Left forelimb (tissue), 1 donor: Measurements from ENCODE around the gene SURF2.

Source experiments
- DNase-seq: peaks from one replicate; pipeline ENCODE4 v3.0.0-alpha.2; 2018; ENCODE audit warnings: low spot score

Gene SURF2

DNA sequence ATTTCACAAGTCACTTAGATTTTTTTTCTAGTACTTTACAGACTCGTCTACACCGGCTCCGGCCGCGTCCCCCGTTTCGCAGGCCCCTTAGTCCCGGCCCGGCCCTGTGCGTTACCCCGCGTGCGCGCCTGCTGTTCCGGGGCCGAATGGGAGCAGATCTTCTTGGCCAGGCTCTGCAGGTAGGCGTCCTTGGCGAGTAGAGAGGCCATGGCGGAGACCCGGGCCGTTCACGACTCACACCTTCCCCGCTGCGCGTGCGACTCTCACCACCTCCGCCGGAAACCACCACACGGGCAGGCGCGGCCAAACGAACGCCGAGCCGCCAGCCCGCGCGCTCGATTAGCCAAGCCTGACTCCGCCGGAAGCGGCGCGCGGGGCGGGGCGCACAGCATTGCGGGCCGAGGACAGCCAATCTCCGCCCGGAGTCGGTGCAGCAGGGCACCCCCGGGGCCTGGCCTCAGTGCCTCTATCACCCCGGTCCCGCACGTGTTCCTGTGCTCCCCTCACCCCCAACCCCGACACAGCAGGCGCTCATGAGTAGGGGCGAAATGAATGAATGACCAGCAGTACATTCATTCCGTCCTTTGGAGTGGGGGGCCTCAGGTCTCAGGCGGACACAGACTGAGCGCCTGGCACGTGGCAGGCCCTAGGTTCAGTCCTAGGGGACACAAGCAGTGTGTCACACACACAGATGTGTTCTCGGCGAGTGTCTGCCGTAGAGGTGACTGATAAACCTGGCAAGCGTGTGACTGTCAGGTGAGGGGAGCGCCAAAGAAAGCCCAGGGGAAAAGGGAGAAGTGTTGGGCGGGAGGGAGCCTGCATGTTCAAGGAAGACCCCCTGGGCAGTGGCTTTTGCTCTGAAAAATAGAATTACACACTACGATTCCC is 20.2 kb upstream of the SURF2 start, which contains the start of gene SURF6:
SURF6 (minus strand) TSS at position 265 of the 888 bp plus-strand sequence; CDS start at position 209, 56 bp downstream.
- peak; percentile 93 for DNase-seq

DNA sequence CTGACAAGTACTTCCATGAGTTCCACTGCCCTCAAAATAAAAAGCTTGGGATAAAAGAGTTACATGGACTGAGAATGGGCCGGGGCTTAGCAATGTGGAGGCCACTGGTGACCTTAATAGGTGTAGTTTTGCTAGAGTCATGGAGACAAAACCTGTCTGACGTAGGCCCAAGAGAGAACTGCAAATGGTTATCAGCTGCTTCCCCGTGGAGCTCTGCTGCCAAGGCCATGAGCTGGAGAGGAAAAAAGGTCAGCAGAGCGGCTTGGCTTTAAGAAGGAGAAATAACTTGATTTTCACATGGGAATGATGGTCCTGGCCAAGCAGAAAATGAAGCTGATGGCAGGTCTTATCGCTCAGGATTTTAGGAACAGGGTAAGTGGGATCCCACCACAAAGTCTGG is 16.7 kb upstream of the SURF2 start:
- DNase-seq, result no peak

DNA sequence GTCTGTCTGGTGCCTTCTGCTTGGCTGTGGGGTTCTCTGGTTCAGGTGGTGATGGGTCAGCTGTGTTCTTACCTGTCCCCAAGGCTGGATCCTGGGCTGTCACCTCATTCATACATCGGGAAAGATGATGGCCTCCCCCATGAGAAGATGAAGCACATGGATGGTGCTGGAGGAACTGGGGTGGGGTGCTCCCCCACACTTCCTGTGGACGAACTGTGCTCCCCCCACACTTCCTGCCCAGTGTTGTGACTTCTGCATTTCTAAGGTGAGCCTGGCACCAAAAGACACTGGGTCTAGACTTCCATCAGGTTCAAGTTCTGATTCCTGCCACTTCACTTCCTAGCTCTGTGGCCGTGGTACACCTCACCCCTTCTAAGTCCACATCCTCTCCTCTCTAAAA is 16.1 kb upstream of the SURF2 start:
- no peak for DNase-seq

DNA sequence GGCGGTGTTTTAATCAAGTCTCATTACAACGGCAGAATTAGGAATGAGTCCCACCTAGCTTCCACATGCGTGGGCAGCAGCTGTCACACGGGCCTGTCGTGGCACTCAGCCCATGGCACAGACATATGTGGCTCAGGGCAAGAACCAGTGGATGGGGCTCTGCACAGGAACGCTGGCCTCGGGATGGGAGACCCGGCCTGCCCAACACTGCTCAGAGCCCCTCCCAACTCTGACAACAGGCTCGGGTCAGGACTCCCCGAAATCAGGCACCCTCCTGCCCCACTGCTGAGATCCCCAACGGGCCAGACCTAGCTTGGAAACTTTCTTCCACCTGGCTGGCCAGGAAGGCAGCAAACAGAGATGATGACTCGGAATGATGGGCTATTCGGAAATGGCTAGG is 15.4 kb upstream of the SURF2 start:
- no peak for DNase-seq

GRCh38 chr9:133341369-133342068 is 14.8 kb upstream of the SURF2 start:
- DNase-seq, result no peak

DNA sequence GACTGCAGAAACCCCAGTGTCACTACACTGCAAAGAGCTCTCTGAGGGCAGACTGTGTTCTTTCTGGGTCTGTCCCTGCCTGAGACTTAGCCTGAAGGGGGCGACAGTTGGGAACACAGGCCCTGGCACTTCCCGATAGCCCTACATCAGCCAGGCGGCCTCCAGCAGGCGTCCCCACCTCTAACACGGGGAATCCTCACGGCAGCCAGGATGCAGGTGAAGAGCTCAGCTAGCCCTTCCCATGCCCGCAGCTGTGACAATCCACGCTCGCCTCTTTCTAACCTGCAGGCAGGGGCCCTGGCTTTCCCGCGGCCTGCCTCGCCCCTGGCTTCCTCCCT is 14.3 kb upstream of the SURF2 start:
- no peak for DNase-seq

GRCh38 chr9:133342570-133342969 is 13.8 kb upstream of the SURF2 start:
- DNase-seq, result no peak

DNA sequence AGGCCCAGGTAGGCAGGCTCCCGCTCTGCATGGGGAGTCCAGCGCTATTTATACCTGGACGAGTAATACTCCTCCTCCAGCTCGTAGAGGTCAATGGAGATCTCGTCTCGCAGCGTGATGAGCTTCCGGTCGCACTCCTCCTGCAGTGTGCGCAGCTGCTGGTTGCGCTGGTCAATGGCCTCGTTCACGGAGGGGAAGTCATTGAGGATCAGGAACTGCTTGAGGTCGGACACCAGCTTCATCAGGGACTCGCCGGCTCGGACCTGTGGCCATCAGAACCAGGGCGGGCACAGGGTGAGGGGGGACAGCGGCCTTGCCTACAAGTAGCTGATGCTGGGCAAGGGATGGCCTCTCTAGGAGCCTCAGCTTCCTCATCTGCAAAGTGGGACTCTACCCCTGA is 12.3 kb upstream of the SURF2 start:
- no peak for DNase-seq

DNA sequence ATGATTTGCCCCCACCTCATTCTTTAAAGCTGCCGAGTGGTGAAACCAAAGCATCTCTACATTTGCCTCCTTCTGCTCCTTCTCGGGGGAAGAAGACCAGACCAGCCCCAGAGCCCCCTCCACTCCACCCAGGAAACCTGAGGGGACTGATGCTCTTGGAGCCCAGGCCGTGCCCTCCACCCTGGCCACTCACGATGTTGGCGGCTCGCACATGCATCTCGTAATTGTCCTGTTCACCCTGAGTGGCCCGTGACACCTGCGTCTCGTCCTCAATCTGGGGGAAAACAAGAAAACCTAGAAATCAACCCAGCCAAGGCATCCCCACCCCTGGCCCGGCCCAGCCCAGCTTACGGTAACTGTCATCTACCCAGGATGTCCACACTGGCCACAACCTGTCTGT is 11.4 kb upstream of the SURF2 start:
- DNase-seq, result no peak

DNA sequence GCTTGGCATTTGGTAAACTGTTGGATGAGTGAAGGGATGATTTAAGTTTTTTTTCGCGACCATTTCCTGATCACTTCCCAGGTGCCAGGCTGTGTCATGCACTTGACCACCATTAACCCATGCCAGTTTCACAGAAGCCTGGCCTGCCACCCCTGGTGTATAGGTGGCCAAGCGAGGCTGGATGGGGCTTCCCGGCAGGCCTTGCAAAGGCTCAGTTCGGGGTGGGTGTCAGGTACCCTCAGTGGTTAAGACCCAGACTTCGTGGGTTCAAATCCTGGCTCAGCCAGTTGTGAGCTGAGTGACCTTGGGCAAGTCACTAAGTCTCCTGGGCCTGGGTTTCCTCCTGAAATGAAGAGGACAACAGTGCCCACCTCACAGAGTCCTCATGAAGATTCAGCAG is 10.8 kb upstream of the SURF2 start:
- no peak for DNase-seq

GRCh38 chr9:133346021-133346785 is 10.1 kb upstream of the SURF2 start:
- DNase-seq, result no peak

- DNase-seq, result no peak
Measured at GRCh38 chr9:133347515-133347984, 8.8 kb upstream of the SURF2 start.

DNA sequence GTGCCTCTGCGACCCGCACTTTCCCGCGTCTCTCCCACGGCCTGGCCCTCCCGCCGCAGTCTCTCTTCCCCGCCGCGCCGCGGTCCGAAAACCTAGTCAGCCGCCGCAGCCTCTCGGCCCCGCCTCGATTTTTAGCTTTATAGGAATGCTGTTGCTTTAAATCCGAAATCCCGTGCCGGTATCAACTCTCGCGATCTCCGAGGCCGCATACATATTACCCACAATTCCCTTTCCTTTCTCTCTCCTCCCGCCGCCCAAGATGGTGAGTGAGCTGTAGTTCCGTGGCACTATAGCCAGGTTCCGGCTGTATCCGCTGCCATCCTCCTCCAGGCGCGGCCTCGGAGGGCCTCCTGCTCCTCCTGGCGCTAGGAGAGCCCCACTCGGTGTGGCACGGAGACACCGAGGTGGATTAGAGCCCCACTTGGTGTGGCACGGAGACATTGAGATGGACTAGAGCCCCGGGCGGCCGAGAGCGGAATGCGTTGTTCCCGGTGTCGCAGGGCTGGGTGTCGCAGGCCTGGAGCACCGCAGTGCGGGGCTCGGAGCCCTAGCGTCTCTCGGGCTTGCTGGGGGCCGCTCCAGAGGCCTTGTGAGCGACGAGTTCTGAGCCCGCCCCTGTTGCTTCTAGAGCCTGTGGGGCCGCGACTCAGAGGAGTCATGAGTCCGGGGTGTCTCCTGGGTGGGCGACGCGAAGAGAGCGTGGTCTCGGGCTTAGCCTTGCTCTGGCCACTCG is 8.2 kb upstream of the SURF2 start, which contains the start of the genes MED22 and RPL7A:
MED22 (minus strand) TSS at position 147 of the 733 bp plus-strand sequence. CDS start 1,469 bp downstream, outside the sequence.
RPL7A (plus strand) TSS at position 234 of the 733 bp plus-strand sequence; CDS start at position 260, 26 bp downstream.
- DNase-seq, result peak; percentile 94

DNA sequence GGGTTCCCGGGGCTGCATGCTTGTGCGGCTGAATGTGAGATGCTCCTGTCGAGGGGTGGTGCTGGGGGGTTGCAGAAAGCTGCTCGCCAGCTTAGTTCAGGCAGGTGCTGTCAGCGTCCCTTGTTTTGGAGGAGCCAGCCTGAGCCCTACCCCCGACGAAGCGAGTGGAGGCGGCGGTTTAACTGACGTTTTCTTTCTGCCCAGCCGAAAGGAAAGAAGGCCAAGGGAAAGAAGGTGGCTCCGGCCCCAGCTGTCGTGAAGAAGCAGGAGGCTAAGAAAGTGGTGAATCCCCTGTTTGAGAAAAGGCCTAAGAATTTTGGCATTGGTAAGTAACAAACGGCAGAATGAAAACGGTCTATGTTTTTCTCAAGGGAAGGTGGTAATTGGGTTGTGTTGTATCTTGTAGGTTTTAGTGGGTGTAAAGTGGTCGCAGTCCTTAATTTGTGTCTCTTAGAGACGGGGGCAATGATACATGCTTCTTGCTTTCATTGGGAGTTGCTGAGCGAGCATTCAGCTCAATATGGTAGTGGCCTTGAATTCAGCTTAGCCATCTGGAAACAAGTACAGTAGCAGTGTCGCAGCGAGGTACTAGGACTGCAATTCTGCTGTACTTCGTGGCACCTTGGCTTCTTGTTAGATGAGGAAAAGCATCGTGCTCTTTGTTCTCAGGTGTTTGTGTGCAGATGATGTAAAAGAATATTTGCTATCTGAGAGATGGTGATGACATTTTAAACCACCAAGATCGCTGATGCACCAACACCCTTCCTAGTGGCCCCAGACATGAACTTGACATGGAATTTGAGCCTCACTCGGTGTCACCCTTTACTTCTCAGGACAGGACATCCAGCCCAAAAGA is 7.4 kb upstream of the SURF2 start:
- DNase-seq, result no peak

- DNase-seq, result no peak
Measured at GRCh38 chr9:133349965-133350616, 6.3 kb upstream of the SURF2 start.

DNA sequence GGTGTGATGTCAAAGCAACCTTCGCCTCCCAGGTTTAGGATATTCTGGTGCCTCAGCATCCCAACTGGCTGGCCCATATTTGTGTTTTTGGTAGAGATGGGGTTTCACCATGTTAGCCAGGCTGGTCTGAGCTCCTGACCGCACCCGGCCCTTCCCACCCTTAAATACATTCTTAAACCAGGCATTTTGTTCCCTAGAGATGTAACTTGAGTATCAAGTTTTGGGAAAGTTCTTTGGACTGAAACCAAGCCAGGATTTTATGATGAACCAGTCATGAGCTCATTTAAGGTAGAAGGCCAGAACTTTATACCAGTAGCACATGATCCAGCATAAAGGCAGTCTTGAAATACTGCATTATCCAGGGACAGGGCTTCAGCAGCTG is 4.8 kb upstream of the SURF2 start:
- DNase-seq, result no peak

- DNase-seq, result no peak
Measured at GRCh38 chr9:133351908-133352634, 4.3 kb upstream of the SURF2 start.

DNA sequence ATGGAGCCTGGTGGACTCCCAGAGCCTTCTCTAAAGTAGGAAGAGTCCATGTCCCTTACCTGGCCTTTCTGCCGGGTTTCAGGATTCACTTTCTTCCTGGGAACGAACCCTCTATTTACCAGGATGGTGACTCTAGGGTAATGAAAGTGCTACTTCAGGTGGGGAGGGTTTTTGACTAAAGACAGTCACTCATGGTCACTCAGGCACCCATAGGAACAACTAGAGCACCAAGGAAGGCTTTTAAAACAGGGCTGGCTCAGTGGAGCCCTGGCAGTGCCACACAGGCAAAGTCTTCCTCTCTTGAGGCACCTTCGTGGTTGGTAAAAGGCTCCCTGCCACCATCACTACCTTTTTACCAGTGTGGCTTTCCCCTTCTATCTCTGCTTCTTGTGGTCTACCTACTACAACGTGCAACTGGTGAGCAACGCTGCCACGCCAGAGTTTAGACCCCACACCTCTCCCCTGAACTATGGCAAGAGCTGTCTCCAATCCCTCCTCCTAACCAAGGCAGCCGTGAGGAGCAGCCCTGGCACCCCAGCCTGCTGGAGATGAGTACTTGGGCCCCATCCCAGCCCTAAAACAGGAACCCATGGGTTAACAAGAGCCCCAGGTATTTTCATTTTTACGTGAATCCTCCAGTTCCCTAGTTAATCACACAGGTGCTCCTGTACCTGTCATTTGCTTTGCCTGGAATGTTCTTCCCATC is 3.6 kb upstream of the SURF2 start:
- DNase-seq, result no peak

GRCh38 chr9:133353548-133353947 is 2.8 kb upstream of the SURF2 start:
- no peak for DNase-seq
